Hippocampal formation (tissue), 2 donors: ENCODE measurements around the gene DGKH.

ENCODE experiments used
- DNase-seq, 2 donors: peaks; one replicate each; lab custom pipeline; 2025; lab: John Stamatoyannopoulos, UW

DGKH gene

GRCh38 chr13:42228527-42228926 is 180.1 kb downstream of the DGKH start:
- no peak for DNase-seq

- no peak for DNase-seq
These were observed 180.8 kb downstream of the DGKH start for GRCh38 chr13:42229287-42229686.

DNA sequence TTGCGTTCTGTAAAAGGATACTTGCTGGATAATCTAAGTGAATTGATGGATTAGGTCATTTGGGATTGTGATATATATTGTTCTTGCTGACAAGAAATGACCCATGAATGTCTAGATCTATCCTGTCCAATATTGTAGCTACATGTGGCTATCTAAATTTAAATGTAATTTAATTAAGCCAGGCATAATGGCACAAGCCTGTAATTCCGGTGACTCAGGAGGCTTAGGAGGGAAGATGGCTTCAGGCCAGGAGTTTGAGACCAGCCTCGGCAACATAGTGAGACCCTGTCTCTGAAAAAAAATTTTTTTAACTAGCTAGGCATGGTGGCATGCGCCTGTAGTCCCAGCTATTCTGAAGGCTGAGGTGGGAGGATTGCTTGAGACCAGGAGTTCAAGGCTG is 184.2 kb downstream of the DGKH start:
- no peak for DNase-seq

- no peak for DNase-seq
These were observed 185.3 kb downstream of the DGKH start for GRCh38 chr13:42233726-42234125.

DNA sequence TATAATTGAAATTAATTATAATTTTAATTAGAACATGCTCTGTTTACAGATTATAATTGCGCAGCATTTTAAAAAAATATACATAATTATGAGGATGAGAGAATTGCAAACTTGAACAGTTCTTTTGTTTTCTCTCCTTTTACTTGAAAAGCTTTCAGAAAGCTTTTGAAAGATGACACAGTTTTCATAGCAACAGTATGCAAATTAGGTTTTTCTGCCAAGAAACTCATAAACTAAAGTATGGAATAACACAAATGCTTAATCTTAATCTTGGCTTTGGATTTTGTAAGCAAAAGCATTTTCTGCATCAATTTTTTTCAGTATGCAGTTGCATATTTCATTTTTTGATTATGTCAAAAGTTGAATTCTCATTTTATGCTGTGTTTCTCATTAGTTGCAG is 190.7 kb downstream of the DGKH start:
- no peak for DNase-seq

DNA sequence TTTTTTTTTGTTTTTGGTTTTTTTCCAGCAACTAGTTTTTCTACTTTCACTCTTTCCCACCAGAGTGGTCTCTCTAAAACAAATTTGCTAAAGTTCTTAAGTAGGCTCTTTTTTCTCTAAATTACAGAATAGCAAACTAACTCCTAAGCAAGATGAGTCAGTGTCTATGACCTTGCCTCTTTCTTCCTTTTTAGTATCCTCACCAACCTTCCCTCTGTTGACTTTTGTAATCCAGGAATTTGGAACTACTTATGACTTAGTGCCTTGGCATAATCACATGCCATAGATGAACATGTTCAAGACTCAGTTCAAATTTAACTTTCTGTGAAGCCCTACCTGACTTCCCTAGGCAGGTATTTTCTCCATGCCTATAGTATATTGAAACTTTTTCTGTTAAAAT is 191.2 kb downstream of the DGKH start:
- DNase-seq: no peak

DNA sequence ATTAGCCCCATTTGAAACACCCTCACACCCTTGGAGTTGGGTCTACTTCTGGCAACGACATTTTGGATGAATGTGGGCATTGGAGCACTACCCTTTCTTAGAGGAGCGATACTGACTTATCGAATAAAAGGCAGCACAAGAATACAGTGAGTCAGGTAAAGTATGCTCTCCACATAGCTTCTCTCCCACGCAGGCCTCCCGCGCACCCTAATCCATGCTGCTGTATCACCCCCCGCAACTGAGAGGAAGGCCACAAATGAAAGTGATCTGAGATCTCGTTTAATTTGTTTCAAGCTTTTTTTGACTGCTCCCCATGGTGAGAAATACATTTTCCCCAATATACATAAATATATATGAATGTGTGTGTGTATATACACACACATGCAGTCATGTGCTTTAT is 198.1 kb downstream of the DGKH start:
- DNase-seq: no peak

- no peak for DNase-seq
These were observed 199.4 kb downstream of the DGKH start for GRCh38 chr13:42247883-42248282.

GRCh38 chr13:42255886-42256285 is 207.4 kb downstream of the DGKH start:
- no peak for DNase-seq

GRCh38 chr13:42258747-42259146 is 210.3 kb downstream of the DGKH start:
- no peak for DNase-seq

DNA sequence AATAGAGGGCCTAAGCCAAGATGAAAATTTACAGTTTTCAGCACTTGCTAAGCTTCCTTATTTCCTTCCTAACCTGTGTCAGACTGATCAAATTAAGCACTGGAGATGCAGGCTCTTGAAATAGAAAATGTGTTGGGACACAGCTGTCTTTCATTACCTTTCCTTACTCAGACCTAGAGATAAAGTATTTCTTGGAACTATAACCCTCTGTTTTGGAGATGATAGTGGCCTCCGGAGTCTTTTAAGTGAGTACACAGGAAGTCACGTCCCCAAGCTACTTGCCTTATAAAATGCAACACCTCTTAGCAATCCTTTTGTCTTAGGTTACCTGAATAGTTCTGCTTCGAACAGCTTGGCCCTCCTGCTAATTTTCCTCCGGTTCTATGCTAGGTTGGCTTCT is 211.1 kb downstream of the DGKH start:
- no peak for DNase-seq

GRCh38 chr13:42260903-42261654 is 212.6 kb downstream of the DGKH start:
- no peak for DNase-seq

DNA sequence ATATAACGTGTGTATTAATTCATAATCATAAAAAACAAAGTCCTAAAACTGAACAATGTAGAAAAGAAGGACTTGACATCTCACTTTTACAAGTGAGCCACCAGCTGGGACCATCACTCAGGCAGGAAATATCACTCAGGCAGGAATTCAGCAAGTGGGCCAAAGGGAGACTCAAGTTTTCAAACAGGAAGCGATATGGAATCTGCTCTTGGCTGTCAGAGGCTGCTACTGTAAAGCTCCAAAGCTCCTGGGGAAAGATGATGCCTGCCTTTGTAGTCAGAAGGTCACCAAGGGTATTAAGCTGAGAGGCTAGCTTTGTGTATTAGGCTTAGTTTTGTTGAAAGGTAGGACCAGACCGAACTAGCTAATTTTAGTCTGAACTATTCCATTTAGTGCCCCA is 218.0 kb downstream of the DGKH start:
- DNase-seq: no peak

- no peak for DNase-seq
These were observed 221.9 kb downstream of the DGKH start for GRCh38 chr13:42270160-42270856.

DNA sequence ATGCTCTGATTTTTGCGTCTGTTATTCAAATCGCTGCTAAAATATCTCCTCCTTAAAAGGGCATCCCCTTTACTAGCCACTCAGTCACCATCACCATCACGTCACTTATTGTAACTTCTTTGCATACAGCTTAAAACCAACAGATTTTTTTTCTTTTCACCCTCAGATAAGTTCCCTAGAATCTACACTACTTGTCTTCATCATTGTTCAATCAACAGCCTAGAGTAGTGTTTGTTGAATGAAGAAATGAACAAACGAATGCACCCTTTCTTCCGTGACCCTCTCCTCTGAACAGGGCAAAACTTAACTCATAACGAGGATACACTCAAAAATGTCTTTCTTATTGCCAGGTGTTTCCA is 222.4 kb downstream of the DGKH start:
- DNase-seq: no peak

DNA sequence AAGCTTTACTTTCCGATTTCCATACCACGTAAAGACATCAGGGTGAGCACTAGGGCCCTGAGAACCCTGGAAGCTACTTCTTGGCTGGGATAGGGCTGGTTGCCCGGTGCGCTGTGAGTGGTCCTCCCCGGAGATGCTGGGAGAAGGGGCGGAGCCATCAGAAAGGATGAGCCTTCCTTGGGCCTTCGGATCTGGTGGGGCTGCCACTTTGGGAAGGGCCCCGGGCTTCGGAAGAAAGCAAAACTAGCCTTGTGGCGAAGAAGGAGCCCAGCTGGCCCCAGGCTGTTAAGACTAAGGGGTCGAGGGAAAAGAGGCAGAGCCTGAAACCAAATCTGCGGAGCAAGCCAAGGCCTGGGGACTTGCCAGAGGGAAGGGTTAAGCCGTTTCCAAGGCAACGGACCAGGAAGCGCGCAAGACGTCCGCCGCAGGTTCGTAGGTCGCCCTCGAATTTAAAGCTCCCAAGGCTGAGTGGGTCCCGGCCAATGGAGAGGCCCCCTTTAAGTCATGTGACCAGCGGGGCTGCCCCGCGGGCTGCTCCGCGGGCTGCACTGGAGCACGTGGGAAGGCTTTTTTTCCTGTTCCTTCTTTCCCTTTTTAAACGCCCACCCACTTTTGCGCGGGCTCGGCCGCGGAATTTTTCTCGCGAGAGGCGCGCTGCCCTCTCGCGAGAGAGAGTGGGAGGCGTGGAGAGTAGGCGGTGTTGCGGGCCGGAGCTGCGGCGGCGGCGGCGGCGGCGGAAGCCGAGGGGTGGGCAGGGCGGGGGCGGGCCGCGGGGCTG is 223.1 kb downstream of the DGKH start:
- DNase-seq: peak; percentile 95 to 98

DNA sequence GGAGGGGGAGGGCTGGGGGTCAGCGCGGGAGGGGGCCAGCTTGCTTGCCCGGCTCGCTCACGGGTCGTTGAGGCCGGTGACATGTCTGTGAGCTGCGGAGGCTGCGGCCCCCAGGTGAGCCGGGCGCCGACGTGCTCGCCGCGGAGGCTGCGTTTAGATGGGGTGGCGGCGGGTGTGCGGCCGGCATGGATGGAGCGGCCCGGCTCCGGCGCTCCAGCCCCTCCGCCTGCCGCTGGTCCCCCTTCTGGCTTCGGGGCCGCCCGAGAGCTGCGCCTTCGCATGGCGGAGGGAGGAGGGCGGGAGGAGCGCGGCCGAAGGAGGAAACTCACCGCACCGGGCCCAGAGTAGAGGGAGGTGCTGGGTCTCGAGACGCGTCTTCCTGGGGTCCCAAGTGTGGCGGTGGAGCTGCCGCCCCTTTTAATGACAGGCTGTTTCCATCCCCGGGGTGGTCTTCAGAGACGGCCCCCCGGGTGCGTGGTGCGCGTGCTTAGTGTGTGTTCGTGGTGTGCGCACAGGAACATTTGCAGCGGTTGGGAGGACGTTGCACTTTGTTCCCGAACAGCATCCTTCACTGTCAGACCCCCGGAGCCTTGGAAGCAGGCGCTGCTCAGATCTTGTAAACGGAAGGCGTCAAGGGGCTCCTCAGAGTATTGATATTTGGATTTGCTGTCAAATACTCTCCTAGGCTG is 223.8 kb downstream of the DGKH start, which contains the start of gene AKAP11:
TSS of gene AKAP11 (plus strand) at position 38 of the 689 bp plus-strand sequence. CDS start 14,197 bp downstream, outside the sequence.
- peak in 1 of 2 donors; percentile 44 for DNase-seq

DNA sequence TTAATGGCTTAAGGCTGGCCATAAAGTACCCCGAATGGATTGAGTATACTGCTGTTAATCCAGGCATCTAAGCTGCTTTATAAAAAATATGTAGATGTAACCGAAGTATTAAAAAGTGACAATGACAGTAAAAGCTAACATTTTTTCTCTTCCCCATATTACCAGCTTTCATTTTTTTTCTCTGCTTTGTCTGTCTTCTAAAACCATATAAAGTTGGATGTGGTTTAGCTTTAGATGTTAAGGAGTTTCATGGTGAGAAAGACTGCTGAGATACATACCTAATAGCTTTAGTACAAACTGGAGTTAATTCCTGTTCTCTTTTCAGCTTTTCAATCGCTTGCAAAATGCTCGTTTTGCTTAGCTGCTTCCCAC is 224.3 kb downstream of the DGKH start:
- DNase-seq: no peak

- DNase-seq: no peak
These were observed 226.1 kb downstream of the DGKH start for GRCh38 chr13:42274386-42275097.

- DNase-seq: peak in 1 of 2 donors; percentile 6
These were observed 226.6 kb downstream of the DGKH start for GRCh38 chr13:42275098-42275471.

DNA sequence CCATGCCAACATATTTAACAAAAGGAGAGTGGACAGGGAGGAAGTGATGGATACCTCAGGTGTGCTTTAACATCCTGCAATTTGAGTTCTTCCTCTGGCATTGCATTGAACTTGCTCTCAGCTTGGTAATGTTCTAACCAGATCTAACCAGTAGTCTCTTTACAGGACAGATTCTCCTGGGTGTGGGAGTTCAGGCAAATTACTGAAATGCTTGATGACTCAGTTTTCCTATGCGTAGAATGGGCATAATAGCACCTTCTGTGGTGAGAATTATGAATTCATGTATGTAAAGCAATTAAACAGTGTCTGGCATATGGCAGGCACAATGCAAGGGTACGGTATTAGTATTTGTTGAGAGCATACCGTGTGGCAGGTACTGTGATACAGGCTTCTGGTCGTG is 227.1 kb downstream of the DGKH start:
- DNase-seq: no peak

- no peak for DNase-seq
These were observed 228.2 kb downstream of the DGKH start for GRCh38 chr13:42276683-42277082.
